Right ventricle myocardium inferior (tissue), 1 donor: ENCODE results near the gene ABCB8. TPM values are rescaled to one million over a fixed set of nuclear protein-coding genes. Genes with fewer than 3 reads are reported as not detected.
A peak's percentile ranks its signal among the peaks of the same experiment; 100 is the strongest.

ENCODE experiments used
- ATAC-seq: fragments of 200-7000 bp; cut with Tn5 transposase; one replicate; pipeline ENCODE4 v1.9.1; 2020; ENCODE audit warnings: mild to moderate bottlenecking, moderate library complexity
- DNase-seq: peaks from one replicate; pipeline ENCODE4 v3.0.0; 2021; ENCODE audit errors: missing footprints
- intact Hi-C: fragments of 100-400 bp; cut with DNase I; formaldehyde crosslinking; loops from one replicate; pipeline ENCODE4 v1.11.0; 2022
- long read RNA-seq: library from polyadenylated mRNA; unstranded; transcript quantifications from one replicate; pipeline ENCODE4 v2.0.0, GENCODE V29; 2021
- total RNA-seq: library from RNA; stranded (reverse); fragmentation: NEBNext Ultra II Directional; extraction: Animal tissue kit (Norgen Biotek cat#: 25700); gene quantifications from one replicate; pipeline ENCODE4 v1.2.1, GENCODE V29; 2021
- donor health status: DM: no; HTN: yes; CAD: no; lungs with severe emphysema.

Gene ABCB8
- 24.5 TPM for total RNA-seq
- long read RNA-seq, full-length matches to known transcripts: 8 of 21 reads
- long read RNA-seq, partial matches to known transcripts: 8 of 21 reads
- long read RNA-seq, other reads (novel, unspliced or antisense): 5 of 21 reads

DNA sequence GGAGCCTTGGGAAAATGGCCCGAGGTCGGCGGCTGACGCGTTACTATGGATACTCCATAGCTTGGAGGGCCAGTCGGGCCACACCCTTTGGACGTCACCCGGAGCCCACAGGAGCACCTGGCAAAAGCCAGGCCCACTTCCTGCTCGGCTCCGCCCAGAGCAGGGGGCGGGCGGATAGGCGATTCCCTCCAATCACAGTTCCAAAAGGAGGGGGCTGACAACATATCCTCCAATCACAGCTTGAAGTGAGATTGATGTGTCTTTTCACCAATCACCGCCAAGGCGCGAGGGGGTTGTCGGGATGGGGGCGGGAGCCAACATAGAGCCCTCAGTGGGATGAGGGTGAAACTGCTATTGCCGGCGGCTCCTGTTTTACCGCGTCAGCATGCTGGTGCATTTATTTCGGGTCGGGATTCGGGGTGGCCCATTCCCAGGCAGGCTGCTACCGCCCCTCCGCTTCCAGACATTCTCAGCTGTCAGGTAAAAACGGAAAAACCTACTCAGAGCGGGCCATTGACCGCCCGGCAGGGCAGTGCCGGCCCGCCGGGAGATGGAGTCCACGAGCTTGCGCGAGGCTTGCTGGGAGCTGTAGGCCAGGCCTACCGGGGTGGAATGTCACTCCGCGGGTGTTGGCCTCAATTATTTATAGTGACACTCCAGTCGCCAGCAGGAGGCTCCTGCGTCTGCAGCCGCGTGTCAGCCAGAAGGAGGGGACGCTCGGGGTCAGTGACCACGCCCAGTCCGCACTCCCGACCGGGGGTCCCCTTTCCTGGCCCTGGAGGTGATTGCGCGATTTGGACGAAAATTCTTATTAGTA is at the start of gene ABCB8:
ABCB8 (plus strand) TSS at position 320 of the 817 bp plus-strand sequence; CDS start at position 386, 66 bp downstream.
- intact Hi-C loops: loop anchor here (1.0 to 2.0 kb wide), 2 partner anchors 31 to 82 kb away; partner anchors contain the start of gene SLC4A2
- ATAC-seq: peak; percentile 97

DNA sequence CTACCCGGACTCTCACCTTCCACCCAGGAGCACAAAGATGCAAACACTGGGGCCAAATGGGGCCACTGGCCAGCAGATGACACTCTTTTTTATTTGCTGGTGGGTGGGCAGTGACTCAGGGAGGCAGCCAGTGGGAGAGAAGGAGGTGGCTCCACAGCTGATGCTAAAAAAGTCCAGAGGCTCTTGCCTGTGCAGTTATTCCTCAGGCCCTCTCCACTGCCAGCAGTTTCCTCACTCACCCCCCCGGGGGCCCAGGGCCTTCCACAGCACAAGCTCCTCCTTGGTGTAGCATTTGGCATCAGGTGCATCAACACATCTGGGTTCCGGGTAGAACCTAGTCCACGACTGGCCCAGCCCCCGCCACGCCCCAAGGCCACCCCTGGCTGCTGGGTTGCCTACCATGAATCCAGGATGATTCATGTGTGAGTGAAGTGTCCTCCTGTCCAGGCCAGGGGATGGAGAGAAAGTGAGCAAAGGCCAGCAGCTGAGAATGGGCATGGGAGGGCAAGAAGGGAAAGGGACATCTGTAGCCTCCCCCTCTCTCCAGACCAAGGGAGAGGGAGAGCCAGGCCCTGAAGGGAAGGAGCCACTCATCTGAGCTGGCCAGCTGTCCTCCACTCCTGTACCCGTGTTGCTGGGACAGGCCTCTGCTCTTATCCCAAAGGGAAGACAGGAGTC is 48.4 kb upstream of the ABCB8 start:
- intact Hi-C loops: loop anchor here (10.0 kb wide), 1 partner anchor 155 kb away; no protein-coding TSS in a partner anchor
- peak; percentile 44 for DNase-seq
- ATAC-seq: no peak

More for the DNA sequence above, at the start of gene ABCB8:
- peak; percentile 96 for DNase-seq

DNA sequence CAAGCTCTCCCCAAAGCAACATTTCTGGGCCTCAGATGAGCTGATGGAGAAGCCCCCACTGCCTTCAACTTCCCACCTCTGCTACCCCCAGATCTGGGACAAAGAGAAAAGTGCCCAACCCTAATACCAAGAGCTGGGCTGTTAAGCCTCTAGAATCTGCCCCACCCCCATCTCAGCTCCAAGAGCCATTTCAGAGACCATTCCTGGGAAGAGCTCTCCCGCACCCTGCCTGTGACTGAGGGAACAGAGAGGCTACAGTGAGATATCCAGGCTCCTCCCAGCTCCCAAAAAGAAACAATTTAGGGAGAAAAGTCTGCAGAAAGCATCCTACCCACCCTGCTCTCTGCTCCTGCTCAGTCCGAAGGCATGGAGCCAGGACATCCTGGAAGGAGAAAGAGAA is 47.6 kb upstream of the ABCB8 start:
- ATAC-seq (no peak), DNase-seq (no peak)
- intact Hi-C loops: no loop called here

DNA sequence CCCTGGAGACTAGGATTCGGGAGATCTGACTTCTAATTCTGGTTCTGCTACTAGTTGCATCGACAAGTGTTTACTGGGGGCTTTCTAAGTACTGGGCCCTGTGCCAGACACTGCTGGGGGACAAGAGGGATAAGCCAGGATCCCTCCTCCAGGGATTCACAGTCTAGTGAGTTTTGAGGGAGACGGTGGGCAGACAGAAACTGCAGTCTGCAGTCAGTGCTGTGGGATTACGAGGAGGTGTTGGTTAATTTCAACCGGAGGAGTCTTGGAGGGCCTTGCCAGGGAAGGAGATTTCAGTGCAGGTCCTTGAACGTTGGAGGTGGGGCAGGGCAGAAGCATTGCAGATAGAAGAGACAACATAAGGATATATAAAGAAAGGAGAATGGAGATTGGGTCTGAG is 46.6 kb upstream of the ABCB8 start:
- ATAC-seq (no peak), DNase-seq (peak; percentile 9)
- intact Hi-C loops: no loop called here

DNA sequence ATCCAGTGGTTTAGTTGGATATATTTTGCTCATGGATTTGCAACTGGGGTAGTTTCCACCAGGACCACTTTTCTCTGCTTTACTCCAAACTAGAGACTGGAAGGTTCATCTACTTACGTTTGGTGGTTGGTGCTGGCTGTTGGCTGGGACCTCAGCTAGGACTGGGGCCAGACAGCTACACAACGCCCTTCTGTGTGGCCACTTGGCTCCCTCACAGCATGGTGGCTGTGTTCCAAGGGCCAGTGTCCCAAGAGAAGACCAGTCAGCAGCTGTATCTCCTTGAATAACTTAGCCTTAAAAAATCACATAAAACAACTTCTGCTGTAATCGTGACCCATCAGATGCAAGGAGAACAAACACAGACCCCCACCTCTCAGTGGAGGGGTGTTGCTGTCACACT is 45.9 kb upstream of the ABCB8 start:
- ATAC-seq: no peak

DNA sequence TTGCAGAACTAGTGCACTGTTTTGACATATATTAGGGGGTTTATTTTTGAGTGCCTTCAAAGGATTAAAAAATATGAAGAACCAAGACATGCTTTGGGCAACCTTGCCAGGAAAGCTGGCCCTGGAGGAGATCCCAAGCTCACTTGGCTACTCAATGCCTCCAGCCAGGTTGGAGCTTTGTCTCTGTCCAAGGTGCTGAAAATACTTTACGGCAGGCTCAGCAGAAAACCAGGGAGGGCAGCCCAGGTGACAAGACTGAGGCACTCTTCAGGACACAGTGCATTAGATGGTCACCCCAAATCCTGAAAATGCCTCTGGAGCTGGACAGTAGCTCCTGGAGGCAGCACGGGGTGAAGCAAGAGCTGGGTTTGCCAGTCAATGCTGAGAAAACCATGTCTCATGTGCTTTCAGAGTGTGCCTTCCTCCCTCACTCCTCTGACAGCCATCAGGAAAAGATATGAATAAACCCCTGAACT is 44.3 kb upstream of the ABCB8 start:
- DNase-seq: peak; percentile 37
- ATAC-seq: no peak
- intact Hi-C loops: no loop called here

More for the DNA sequence above, 45.9 kb upstream of the ABCB8 start:
- peak; percentile 62 for DNase-seq
- intact Hi-C loops: no loop called here

DNA sequence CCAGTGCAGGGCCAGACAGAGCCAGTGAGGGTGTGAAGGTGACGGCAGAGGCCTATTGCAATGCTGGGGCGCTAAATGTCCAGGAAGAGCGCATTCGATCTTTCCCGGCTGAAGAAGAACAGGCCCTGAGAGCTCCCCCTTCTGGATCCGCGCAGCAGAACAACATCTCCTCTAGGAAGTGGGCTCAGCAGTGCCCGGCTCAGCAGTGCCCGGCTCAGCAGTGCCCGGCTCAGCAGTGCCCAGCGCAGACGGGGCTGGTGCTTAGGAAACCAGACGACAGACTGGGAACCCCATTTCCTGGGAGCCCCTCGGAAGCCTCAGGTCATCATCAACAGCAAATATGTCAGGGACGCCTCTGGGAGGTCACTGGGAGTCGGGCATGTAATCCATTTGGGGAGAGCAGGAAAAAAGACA is 42.1 kb upstream of the ABCB8 start:
- ATAC-seq (peak; percentile 54), DNase-seq (peak; percentile 68)
- intact Hi-C loops: loop anchor here (1.0 to 5.0 kb wide), 2 partner anchors 23 to 204 kb away; no protein-coding TSS in a partner anchor

DNA sequence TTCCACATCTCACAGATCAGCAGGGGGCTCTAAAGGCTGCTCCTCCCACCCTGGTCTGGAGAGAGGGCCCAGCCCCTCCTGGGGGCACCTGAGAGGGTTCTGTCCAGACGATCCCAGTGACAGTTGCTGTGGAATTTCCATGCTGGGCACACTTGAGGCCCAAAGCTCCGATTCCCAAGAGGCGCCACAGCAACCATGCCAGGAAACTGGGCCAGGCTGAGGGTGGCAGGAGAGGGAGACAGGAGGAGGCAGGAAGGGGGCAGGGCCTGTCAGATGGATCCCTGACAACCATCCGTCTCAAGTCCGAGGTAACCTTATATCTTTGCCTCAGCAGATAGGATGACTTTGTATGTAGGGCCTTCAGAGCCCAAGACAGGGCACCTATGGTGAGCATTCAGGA is 41.7 kb upstream of the ABCB8 start:
- no peak for ATAC-seq
- peak; percentile 53 for DNase-seq

DNA sequence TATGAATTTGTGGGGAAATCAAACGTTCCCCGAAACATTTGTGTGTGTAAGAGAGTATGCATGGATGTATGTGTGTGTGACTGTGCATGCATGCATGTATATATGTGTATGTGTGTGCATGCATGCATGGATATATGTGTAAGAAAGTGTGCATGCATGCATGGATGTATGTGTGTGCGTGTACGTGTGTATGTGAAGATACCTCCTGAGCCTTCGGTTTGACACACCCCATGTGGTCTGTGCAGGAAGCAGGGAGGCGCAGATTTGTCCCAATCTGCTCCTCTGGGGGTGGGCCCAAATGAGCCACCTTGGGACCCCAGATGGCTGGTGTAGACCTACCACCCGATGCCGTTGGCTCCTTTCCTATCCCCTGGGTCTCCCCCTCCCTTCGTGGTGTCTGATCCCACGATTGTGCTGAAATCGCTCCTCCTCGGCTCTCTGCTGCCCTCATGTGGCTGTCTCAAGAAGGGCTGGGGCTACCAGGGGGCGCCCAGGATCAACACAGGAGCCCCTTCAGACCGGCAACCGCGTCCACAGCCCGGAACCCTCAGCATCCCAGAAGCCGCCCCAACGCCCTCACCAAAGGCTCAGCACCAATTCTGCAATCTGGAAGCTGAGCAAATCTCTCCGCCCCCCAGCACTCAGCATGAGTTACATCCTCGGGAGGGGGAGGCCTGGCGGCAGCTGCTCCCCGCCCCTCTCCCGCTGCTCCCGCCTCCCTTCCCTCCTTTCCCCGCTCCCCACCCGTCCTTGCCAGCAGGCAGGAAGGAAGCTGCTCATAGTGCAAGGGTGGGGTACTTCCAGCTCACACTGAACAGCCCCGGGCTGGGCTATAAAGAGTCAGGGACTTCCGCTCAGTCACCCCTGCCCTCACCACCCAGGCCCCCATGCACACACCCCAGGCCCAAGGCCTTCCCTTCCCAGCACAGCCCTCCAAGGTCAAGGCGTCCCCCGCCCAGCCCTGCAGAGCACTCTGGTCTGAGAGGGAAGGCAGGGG is 39.7 kb upstream of the ABCB8 start:
- intact Hi-C loops: loop anchor here (1.0 to 5.0 kb wide), 2 partner anchors 90 to 206 kb away; no protein-coding TSS in a partner anchor
- DNase-seq: peak; percentile 78
- ATAC-seq: peak; percentile 47

More for the DNA sequence above, 41.7 kb upstream of the ABCB8 start:
- intact Hi-C loops: loop anchor here (1.0 to 5.0 kb wide), 2 partner anchors 23 to 204 kb away; no protein-coding TSS in a partner anchor

DNA sequence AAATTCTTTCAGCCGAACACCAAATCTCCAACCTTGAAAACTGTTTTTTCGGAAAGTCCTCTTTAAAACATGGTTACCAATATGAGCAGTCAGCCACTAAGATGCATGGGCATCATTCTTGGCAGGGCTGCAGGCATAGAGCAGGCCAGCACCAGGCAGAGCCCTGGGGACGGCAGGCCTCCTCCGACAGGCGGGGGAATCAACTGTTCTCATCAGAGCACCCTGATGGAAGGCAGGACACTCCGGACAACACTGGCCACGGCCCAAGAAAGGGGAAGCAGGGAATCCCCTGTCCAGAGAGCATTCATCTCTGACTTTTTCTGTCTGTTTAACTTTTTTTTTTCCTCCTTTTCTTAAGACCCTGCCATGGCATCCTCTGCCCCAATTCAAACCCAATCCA is 38.8 kb upstream of the ABCB8 start:
- intact Hi-C loops: loop anchor here (5.0 kb wide), 1 partner anchor 207 kb away; no protein-coding TSS in a partner anchor
- ATAC-seq: no peak
- DNase-seq: peak; percentile 18

DNA sequence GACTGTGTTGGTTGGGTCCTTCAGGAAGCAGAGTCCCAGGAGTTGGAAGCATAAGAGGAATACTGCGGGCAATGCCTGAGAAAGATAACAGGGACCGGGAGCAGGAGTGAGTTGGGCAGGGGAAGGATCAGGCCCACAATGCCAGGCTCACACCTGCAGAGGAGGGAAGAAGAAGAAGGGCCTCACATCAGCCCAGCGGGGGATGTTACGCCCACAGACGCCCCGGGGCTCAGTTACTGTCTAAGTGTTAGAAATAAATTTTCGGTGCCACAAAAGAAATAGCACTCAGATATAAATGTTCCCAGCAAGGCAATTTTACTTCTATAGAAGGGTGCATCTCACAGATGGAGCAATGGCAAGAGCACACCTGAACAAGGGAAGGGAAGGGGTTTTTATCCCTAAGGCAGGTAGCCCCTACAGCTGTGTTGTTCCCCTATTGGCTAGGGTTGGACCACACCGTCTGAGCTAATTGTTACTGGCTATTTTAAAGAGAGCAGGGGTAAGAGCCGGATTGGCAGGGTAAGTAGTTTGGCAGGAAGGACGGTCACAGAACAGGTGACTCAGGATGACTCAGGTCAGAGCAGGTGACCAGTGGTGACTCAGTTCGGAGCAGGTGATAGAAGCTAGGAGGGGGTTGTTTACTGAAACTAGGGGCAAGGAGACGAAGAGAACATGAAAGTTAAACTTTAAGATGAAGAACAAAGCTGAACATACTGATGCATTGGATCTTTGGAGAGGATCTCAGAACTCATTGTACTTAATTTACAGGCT is 37.6 kb upstream of the ABCB8 start, which contains the start of gene NOS3:
NOS3 (plus strand) TSS at position 602 of the 771 bp plus-strand sequence. CDS start 2,787 bp downstream, outside the sequence.
- DNase-seq: peak; percentile 56
- intact Hi-C loops: no loop called here

DNA sequence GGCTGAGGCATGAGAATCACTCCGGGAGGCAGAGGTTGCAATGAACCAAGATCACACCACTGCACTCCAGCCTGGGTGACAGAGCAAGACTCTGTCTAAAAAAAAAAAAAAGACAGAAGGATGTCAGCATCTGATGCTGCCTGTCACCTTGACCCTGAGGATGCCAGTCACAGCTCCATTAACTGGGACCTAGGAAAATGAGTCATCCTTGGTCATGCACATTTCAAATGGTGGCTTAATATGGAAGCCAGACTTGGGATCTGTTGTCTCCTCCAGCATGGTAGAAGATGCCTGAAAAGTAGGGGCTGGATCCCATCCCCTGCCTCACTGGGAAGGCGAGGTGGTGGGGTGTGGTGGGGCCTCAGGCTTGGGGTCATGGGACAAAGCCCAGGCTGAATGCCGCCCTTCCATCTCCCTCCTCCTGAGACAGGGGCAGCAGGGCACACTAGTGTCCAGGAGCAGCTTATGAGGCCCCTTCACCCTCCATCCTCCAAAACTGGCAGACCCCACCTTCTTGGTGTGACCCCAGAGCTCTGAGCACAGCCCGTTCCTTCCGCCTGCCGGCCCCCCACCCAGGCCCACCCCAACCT is 36.1 kb upstream of the ABCB8 start:
- DNase-seq: no peak
- intact Hi-C loops: no loop called here
- no peak for ATAC-seq

More for the DNA sequence above, 37.6 kb upstream of the ABCB8 start, which contains the start of gene NOS3:
- no peak for ATAC-seq

DNA sequence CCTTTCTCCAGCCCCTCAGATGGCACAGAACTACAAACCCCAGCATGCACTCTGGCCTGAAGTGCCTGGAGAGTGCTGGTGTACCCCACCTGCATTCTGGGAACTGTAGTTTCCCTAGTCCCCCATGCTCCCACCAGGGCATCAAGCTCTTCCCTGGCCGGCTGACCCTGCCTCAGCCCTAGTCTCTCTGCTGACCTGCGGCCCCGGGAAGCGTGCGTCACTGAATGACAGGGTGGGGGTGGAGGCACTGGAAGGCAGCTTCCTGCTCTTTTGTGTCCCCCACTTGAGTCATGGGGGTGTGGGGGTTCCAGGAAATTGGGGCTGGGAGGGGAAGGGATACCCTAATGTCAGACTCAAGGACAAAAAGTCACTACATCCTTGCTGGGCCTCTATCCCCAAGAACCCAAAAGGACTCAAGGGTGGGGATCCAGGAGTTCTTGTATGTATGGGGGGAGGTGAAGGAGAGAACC is 35.4 kb upstream of the ABCB8 start:
- peak; percentile 45 for ATAC-seq
- DNase-seq: no peak
- intact Hi-C loops: no loop called here

DNA sequence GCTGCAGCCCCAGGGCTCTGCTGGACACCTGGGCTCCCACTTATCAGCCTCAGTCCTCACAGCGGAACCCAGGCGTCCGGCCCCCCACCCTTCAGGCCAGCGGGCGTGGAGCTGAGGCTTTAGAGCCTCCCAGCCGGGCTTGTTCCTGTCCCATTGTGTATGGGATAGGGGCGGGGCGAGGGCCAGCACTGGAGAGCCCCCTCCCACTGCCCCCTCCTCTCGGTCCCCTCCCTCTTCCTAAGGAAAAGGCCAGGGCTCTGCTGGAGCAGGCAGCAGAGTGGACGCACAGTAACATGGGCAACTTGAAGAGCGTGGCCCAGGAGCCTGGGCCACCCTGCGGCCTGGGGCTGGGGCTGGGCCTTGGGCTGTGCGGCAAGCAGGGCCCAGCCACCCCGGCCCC is 34.7 kb upstream of the ABCB8 start:
- intact Hi-C loops: no loop called here
- peak; percentile 76 for DNase-seq
- peak; percentile 18 for ATAC-seq

DNA sequence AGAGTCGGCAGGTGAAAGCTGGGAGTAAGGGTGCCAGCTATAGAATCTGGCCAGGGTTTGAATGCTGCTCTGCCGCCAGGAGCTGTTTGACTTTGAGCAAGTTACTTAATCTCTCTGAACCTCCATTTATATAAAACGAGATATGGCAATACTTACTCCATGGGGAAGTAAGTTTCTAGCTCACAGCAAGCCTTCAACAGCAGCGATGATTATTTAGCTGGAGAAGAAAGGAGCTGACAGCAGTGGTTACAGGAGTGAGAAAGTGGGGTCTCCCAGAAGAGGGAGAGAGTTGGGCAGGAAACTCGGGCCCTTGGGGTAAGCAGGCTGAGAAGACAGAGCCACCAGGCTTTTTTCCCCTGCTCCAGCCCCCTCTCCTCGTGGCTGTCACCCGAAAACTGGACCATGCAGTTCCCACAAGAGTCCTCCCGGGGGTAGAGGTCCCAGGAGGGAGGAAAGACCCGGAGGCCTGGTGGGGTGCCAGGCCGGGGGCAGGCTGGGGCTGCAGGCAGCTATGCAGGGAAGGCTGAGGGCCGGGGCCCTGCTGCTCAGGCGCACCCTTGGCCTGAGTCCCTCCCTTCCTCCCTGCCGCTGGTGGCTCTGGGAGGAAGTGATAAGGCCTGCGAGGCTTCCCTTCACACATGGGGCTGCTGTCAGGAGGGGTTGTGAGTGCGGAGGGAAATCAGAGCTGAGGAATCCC is 34.0 kb upstream of the ABCB8 start:
- intact Hi-C loops: no loop called here
- ATAC-seq (peak; percentile 81), DNase-seq (peak; percentile 82)
